ENCODE data around the gene MISP.
A peak's percentile ranks its signal among the peaks of the same experiment; 100 is the strongest.
"Not testable (repeated sequence)": the region's sequence is repeated elsewhere in the genome, so short reads cannot be mapped to it uniquely, and the experiment has no call there.

MISP gene

DNA sequence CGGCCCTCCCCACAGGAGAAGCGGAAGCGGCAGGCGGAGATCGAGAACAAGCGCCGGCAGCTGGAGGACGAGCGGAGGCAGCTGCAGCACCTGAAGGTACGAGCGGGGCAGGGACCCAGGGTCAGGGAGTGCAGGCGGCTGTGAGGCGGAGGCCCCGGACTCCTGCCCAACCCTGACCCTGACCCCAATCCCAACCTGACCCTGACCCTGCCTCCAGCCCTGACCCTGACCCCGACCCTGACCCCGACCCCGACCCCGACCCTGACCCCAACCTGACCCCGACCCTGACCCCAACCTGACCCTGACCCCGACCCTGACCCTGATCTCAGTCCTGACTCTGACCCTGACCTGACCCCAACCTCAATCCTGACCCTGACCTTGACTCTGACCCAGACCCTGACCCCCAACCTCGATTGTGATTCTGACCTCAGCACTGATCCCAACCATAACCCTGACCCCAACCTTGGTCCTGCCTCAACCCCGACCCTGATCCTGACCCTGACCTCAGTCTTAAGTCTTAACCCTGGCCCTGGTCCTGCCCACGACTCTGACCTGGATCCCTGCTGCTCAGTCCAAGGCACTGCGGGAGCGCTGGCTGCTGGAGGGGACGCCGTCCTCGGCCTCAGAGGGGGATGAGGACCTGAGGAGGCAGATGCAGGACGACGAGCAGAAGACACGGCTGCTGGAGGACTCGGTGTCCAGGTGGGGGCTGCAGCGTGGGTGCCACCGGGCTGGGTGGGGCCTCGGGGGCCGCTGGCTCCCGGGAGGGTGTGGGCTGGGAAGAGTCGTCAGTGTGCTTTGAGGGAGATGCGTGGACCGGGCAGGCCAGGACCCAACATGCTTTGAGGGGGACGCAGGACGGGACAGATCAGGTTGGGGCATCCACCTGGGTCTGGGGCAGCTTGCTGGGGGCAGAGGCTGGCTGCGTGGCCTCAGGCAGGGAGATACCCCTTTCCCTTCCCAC, 23.6 kb upstream of the MISP start:
- DNase-seq = no peak

DNA sequence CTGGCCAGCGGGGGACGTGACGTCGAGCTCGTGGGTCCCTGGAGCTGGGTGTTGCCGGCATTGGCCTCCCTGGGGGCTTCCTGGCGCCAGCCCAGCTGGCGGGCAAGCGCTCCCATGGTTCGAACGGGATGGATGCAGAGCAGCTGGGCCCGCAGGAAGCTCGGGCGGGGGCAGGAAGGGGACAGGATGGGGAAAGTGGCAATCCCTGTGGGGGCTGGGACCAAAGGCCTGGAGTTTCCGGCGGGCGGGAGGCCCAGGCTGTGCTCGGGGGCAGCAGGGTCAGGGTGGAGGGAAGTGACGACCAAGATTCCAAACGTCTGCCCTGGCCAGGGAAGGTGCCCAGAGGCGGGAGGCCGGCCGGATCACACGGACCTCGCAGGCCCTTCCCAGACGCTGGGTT, 22.9 kb upstream of the MISP start:
- DNase-seq = no peak

DNA sequence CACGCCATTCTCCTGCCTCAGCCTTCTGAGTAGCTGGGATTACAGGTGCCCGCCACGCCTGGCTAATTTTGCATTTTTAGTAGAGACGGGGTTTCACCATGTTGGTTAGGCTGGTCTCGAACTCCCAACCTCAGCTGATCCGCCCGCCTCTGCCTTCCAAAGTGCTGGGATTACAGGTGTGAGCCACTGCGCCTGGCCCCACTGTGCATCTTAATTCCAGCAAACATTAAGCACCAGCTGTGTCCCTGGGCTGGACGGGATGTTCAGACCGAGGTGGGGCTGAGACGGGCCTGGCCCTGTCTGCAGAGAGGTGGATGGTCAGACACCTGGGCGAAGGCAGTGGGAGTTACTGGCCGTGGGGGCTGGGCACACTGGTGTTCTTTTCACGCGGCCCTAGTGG, 21.3 kb upstream of the MISP start:
- DNase-seq = not testable (repeated sequence)

DNA sequence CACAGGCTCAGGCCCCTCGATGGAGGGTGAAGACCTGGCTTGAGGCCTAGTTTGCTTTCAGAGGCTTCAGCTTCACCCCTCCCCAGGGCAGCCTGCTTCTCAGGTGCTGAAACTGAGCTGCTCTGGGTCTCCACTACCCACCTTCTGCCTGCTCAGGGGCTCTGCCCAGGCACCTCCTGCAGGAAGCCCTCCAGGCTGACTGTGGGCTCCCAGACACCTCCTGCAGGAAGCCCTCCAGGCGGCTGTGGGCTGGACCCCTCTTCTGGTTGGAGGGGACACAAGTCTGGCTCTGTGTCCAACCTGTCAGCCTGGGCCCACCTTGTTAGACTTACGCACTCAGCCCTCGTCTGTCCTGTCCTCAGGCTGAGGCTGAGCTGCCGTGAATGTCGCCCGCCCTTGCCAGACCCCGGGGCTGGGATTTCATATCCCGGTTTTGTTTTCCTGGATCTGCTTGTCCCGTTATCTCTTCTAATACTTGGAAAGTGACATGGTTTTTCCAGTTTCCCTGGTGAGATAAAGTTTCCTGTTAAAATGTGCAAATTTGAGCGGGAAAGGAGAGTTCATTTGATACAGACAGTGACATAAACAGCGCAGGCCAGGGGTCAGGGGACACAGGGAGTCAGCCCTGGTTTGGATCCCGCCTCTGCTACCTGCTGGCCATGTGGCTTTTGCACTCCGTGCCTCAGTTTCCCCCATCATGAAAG, 20.8 kb upstream of the MISP start:
- DNase-seq = no peak

DNA sequence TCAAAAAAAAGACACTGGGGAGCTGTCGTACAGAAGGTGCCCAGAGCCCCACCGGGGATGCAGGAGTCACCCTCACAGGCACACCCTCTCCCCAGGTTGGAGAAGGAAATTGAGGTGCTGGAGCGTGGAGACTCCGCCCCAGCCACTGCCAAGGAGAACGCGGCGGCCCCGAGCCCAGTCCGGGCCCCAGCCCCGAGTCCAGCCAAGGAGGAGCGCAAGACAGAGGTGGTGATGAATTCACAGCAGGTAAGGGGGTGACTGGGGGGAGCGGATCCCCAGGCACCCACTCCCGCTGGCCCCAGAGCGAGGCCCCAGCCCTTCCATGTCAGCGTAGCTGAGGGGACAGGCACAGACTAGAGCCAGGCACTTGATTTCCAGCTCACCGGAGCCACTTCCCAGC, 19.9 kb upstream of the MISP start:
- DNase-seq = no peak

DNA sequence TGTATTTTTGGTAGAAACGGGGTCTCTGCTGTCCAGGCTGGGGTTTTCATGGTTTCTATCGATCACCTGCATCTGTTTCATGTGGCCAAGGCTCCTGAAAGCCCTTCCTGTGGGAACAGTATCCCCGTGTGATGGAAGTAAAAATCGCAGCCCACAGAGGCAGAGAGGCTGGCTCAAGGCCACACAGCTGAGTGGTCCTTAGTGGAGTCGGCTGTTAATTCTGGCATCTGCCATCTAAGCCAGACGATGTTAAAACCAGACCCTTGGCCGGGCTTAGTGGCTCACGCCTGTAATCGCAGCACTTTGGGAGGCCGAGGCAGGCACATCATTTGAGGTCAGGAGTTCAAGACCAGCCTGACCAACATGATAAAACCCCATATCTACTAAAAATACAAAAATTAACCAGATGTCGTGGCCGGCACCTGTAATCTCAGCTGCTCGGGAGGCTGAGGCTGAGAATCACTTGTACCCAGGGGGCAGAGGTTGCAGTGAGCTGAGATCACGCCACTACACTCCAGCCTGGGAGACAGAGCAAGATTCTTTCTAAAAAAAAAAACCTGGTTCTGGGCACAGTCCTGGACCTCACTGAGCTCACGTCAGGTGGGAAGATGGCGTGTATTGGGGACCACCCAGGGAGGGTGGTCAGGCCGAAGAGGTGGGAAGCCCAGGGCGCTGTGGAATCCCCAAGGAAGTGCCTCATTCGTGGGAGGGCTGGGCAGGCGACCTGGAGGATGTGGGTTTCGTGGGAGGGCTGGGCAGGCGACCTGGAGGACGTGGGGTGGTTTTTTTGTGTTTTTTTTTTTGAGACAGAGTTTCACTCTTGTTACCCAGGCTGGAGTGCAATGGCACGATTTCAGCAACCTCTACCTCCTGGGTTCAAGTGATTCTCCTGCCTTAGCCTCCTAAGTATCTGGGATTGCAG, 18.5 kb upstream of the MISP start:
- DNase-seq = no peak

DNA sequence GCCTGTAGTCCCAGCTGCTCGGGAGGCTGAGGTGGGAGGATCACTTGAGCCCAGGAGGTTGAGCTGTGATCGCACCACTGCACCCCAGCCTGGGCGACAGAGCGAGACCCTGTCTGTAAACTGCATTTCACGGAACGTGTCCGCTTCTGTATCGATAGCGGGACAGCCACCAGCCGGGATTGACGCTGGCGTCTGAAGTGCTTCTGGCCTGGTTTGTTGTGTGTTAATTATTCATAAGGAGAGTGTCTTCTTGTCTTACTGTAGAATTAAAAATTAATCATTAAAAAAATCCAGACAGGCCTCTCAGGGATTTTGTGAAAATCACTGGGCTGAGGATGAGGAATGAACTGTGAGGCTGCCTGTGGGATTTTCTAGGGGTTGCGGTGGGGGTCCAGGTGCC, 16.2 kb upstream of the MISP start:
- DNase-seq = no peak

DNA sequence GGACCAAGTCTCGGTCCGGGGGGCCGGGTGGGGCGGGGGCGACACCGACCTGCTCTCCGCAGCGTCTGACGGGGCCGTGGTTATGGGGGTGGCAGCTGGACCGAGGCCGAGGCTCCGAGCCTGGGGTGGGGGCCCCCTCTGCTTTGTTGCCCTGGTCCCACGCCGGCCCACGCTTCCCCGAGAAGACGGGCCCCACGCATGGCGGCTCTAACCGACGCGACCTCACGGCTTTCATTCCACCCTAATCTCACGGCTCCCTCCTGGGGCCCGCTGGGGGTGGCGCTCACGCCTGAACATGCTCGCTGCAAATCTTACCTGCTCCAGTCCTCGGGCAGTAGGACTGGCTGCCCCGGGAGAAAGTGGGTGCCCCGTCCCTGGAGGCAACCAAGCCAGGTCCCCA, 14.8 kb upstream of the MISP start:
- no peak for DNase-seq

DNA sequence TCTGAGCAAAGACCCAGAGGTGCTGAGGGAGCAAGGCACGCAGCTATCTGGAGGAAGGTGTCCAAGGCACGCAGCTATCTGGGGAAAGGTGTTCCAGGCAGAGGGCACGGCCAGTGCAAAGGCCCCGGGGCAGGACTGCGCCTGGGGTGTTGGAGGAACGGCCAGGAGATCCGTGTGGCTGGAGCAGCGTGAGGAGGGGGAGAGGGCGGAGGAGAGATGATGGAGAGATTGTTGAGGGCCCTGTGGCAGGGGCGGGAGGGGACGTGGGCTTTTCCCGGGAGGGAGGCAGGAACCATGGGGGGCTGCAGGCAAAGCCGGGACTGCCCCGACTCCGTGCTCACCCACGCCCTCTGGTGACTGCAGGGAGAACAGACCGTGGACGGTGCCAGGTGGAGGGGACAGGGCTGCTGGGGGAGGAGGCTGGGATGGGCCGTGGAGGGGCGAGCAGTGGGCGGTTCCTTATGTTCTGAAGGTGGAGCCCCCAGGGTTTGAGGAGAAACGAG, 13.3 kb upstream of the MISP start:
- DNase-seq = peak; percentile 59

DNA sequence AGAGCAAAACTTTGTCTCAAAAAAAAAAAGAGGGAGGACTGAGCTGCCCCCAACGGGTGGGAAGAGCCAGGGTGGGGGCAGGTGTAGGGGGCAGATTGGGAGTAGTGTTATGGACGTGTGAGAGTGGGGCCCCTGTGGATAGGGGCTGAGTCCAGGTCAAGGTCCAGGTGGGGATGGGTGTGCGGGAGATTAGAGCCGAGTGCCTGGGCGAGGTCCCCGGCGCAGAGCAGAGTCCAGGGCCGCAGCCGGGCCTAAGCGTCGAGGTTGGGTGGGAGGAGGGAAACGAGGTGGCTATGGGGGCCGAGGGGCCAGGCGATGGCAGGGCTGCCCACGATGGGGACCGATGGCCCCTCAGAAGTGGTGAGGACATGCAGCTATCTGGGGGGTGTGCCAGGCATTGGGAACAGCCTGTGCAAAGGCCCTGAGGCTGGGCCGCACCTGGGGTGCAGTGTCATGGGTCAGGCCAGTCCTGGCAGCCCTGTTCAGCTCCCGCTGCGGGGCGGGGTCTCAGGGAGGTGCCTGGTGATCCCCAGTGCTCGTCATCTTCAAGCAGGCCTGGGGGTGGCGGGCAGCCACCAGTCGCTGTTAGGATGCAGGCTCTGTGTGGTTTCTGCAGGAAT, 12.3 kb upstream of the MISP start:
- DNase-seq = no peak

DNA sequence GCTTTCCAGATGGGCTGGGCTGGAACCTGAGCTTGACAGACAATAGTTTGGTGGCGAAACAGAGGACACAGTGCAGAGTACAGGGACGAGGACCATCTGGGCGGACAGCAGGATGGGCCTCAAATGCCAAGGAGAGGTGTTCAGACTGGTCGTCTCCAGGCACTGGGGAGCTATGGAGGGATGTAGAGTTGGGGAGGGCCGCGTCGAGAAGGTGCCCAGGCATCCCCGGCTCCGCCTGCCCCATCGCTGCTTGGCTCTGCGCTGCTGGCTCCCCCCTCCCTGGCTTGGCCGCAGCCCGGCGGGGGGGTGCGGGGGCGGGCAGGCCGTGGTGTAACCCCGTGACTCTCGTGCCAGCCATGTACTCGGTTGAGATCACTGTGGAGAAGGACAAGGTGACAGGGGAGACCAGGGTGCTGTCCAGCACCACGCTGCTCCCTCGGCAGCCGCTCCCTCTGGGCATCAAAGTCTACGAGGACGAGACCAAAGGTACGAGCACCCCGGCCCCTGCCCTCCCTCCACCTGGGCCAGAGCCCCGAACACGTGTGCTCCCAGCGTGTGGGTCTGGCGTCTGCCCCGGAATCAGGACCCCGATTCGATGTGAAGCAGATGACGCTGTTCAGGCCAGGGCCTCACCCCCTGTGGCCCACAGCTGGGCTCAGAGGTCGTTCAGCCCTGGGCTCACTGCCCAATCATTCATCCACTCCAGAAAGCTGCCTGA, 10.8 kb upstream of the MISP start:
- DNase-seq = no peak

DNA sequence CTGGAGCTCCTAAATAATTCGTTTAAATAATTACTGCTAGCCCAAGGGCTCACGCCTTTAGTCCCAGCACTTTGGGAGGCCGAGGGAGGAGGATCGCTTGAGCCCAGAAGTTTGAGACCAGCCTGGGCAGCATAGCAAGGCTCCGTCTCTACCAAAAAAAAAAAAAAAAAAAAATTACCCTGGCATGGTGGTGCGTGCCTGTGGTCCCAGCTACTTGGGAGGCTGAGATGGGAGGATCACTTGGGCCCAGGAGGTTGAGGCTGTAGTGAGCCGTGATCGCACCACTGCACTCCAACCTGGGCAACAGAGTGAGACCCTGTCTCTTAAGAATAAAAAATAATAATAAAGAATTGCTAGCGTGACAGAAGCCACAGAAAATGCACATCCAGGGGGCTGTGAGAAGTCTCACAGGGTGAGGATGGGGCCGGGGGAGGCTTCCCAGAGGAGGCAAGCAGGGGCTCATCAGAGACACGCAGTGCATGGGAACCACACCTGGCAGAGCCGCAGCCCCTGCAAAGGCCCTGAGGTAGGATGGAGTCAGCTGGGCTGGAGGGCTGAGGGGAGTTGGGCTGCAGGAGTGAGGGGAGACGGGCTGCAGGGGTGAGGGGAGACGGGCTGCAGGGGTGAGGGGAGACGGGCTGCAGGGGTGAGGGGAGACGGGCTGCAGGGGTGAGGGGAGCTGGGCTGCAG, 10.0 kb upstream of the MISP start:
- DNase-seq = not testable (repeated sequence)

DNA sequence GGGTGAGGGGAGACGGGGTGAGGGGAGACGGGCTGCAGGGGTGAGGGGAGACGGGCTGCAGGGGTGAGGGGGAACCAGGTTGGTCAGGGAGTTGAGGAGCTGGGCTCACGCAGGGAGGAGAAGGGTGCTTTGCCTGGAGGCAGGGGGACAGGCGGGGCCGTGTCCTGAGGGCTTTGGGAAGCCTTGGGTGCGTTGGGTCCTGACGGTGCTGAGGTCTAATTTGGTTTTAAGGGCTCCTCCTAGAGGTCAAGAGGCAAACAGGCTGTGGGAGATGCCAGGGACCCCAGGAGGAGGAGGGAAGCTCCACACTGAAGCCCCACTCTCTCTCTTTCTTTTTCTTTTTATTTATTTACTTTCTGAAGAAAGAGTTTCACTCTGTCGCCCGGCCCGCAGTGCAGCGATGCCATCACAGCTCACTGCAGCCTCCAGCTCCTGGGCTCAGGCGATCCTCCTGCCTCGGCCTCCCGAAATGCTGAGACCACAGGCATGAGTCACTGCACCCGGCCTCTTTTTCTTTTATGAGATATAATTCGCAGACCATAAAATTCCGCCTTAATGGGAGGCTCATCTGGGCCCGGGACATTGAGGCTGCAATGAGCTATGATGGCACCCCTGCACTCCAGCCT, 9.3 kb upstream of the MISP start:
- DNase-seq = no peak

DNA sequence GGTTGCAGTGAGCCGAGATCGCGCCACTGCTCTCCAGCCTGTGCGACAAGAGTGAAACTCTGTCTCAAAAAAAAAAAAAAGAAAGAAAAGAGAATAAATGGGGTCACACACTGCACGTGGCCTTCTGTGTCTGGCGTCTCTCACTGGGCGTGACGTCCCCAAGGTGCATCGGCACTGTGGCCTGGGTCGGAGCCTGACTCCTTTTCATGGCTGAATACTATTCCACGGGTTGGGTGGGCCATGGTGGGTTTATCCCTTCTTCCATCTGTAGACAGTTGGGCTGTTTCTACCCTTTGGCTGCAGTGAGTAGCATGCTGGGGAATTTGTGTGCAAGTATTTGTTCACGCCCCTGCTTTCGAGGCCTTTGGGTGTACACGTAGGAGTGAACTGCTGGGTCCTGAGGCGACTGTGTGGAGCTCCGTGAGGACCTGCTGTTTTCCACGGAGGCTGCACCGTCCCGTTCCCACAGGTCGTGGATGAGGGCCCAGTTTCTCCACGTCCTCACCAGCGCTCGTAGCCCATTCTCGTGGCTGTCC, 8.3 kb upstream of the MISP start:
- no peak for DNase-seq

DNA sequence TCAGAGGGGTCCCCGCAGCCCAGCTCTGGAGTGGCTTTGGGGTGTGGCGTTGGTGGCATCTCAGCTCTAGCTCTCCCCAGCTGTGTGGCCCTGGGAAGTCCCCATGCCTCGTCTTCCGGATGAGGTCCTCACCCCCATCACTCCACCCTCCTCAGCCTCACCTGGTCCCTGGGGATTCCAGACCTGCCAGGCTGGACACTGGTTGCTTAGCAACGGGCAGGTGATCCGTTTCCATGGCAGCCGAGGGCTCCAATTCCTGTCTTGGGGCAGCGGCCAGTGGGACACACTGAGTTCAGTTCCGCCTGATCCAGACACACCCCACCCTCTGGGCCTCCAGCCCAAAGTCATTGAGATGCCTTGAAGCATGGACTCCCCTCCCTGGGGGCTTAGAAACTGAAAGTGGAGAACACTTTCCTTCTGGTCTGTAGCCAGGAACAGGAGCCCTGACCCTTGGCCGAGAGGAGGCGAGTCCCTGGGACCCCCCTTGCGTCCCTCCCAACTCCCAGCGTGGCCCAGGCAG, 7.7 kb upstream of the MISP start:
- DNase-seq = no peak

DNA sequence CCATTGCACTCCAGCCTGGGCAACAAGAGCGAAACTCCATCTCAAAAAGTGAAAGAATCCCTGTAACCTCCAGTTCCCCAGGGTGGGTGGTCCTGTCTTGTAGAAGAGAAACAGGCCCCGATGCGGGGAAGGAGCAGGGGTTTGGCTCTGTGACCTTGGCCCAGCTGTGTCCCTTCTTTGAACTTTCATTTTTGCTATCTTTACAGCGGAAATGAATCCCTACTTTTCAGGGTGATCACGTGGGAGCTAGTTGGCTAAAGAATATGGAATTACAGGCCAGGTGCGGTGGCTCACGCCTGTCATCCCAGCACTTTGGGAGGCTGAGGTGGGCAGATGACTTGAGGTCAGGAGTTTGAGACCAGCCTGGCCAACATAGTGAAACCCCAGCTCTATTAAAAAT, 5.8 kb upstream of the MISP start:
- not testable (repeated sequence) for DNase-seq

DNA sequence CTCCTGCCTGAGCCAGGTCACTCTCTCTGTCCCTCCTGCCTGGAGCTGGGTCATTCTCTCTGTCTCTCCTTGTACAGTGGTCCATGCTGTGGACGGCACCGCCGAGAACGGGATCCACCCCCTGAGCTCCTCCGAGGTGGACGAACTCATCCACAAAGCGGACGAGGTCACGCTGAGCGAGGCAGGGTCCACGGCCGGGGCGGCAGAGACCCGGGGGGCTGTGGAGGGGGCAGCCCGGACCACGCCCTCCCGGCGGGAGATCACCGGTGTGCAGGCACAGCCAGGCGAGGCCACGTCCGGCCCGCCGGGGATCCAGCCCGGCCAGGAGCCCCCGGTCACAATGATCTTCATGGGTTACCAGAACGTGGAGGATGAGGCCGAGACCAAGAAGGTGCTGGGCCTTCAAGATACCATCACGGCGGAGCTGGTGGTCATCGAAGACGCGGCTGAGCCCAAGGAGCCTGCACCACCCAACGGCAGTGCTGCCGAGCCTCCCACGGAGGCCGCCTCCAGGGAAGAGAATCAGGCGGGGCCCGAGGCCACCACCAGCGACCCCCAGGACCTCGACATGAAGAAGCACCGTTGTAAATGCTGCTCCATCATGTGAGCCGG, 4.6 kb upstream of the MISP start:
- no peak for DNase-seq

DNA sequence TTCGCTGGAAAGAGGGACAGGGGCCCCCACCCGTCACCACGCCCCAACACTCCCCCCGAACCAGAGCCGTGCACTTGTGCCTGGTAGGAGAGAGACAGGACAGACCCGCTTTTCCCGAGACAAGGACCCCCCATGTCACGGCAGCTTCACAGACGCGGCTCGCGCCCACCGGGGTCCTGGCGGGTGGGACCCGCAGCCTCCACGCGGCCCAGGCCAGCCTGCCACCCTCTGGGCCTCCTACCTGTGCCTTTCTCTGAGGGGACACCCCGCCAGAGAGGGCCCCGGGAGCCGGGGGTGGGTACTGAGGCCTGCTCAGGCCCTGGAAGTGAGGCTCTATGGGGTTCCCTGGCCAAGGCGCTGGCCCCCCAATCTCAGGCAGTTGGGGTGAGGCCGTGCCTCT, 4.0 kb upstream of the MISP start:
- DNase-seq = no peak

DNA sequence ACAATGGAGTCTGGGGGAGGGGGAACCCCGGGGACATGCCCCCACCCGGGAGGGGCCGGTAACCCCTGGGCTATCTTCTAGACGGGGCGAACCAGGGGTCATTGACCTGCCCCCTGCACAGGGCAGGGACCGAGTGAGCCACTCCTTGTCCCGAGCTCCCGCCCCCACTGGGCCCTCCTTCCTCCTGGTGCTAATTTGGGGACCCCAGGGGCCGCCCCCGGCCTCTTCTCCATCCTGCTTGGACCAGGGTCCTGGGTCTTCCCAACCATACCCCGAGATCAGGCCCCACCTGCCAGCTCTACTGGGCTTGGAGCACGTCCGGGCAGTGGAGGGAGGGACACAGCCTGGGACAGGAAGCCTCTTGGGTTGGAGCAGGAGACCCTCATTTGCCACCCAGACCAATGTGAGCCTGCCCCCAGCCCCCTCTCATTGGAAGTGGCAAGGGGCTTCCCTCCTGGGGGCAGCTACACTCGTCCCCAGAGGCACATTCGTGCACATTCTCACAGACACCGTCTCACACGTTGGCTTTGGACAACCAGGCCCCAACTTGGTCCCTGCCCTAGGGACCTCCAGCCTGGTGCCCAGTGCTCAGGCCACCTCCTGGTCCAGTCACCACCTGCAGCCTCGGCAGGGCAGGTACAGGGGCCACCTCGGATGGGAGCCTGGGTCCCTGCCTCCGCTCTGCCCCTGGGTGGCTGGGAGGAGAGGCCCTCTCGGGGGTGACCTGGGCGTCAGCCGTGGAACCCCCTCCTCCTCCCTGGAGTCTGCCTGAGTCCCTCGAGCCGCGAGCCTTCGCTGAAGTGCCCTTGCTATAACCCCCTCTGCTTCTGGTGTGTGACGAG, 3.3 kb upstream of the MISP start:
- DNase-seq = no peak

Measured in activated naive CD4-positive, alpha-beta T cell treated with anti-CD3 and anti-CD28 coated beads, Interleukin-2, amount 50 U/mL, for 16 hours (primary cell).